Inflammatory macrophage (primary cell): Measurements from ENCODE around the gene SNX27.

Source experiments
- DNase-seq, 2 donors: peaks; one replicate each; pipeline ENCODE4 v3.0.0-alpha.2; 2020 to 2022

The SNX27 gene

GRCh38 chr1:151706464-151707415 is 94.9 kb downstream of the SNX27 start:
- DNase-seq = no peak

DNA sequence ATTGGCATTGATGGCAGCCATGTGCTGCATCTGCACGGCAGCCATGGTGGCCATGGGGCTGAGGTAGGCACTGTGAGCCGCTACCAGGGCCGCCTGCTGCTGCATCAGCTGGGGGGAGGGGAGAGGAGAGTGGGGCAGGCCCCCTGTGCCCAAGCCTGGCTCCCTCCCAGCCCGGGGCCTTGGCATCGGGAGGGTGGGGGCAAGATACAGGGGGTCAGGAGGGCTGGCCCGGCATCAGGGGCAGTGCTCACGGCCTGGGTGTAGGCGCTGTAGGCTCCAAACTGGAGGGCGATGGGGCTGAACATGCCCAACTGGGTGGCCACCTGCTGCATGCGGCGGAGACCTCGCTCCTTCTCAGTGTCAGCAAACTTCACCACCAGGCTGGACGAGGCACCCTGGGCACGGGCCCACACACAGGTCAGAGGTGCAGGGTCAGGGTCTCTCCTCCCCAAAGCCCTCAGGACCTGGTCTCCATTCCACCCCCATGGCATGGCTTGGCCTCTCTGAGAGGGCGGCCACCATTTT is 95.8 kb downstream of the SNX27 start:
- DNase-seq = no peak

- no peak for DNase-seq
Measured at GRCh38 chr1:151708891-151709290, 97.0 kb downstream of the SNX27 start.

- DNase-seq = peak; percentile 10 to 44
Measured at GRCh38 chr1:151710187-151710840, 98.5 kb downstream of the SNX27 start.

DNA sequence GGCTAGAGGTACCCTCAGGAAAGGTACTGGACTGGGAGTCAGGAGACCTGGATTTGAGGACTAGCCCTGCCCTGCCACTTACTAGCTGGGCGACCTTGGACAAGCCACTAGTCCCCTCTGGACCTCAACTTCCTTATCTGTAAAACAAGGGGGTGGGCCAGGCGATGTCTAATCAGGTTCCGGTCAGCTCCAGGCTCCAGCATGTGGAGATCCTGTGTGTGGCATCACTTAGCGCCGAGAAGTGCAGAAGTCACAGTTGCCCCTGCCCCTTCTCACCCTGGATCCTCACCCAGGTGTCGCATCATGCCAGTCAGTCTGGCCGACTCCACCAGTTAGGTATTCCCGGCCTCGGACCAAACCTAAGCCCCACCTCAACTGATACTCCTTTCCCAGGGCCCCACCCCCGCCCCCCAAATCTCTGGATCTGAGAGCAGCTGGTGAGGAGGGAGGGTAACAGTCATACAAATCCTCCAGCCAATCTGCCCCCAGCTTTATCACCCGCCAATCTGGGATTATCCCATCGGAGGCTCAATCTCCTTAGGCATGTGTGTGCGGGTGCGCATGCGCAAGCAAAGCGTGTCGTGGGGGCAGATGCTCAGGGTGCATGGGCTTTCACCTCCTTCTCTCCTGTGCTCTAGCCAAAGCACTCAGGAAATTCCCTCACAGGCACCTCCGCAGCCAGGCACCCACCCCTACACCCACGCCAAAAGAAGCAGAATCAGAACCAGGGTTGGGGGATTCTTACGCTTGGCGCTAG is 99.4 kb downstream of the SNX27 start:
- no peak for DNase-seq

DNA sequence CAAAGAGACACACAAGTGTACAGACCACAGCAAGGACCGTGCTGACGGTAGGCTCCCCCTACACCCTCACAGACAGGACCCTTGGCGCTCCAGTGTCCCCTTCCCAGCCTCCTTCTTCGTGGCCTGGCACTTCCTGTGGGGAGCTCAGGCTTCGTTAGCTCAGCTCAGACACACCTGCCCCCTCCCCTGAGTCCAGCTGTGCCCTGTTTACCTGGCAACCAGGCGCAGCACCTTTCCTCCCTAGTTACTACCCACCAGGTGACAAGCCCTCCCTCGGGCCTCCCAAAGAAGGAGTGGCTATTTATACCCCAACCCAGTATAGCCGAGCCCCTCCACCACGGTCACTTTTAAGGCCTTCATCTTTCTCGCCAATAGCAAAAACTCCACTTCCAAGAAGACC is 100.1 kb downstream of the SNX27 start:
- no peak for DNase-seq

- no peak for DNase-seq
Measured at GRCh38 chr1:151713044-151713443, 101.2 kb downstream of the SNX27 start.

GRCh38 chr1:151713874-151714273 is 102.0 kb downstream of the SNX27 start:
- DNase-seq = no peak

DNA sequence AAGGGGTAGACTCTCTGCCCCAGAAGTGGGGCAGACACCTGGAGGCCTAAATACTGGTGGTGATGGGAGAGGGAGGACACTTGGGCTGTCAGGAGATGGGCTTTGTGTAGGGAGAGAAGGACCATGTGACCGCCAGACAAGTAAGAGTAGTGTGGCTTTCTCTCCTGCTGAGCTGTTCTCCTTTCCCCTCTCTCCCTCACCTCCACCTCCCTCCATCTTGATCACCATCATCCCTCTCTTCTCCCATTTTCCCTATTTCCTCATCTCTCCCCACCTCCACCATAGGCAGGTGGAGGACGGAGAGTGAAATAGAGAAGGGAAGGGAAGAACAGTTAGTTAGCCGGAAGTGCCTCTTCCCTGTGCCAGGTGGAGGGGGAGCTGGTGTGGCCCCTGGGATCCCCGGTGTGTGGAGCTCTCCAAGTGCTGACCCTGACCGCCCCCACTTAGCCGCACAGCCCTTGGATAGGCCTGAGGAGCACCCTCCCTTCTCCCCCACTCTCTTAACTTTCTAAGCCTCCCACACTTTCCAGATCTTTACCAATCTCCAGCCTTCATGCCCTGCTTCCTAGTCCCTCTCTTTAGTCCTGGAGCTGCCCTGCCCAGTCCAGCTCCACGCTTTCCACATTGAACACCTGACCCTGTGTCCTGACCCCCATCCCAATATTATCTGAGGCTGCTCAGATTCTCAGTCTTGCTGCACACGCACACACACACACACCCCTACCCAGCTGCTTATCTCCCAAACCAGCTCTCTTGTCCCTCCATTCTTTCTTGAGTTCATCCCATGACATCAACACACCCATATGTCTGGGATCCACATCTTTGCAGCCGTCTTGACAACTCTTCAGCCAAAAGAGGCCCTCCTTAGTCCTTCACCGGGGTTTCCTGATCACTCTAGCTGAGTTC is 103.2 kb downstream of the SNX27 start:
- DNase-seq = no peak

DNA sequence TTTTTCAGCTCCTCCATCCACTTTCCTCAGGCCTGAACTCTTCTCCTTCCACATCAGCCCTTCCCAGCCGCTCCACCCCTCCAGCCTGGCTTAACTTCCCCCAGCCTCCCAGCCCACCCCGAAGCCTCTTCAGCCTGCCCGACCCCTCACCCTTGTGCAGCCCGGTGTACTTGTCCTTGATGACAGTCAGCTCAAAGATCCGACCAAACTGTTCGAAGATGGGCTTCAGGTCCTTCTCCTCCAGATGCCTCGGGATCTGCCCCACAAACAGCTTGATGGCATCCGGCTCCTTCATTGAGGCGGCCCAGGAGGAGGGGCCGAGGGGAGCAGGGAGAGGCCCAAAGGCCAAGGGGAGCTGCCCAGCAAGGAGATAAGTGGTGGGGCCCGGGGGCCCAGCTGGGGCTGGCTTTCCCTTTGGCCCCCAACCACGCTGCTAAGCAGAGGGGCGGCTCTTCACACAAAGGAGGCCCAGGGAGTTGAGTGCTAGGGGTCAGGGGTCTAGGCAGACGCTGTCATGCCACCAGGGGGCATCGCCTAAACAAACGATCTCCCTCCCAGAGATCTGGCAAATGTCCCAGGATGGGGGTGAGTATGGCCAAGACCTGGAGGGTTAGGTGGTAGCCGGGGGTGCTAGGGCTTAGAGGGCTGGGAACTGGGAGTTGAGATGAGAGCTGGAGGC is 104.0 kb downstream of the SNX27 start:
- no peak for DNase-seq

GRCh38 chr1:151716405-151716762 is 104.5 kb downstream of the SNX27 start:
- DNase-seq = no peak

GRCh38 chr1:151716771-151717631 is 105.2 kb downstream of the SNX27 start, which contains the start of gene CELF3:
Gene CELF3, minus strand, starts transcription at chr1:151716803. Its CDS starts 783 bp downstream, at chr1:151716020.
- DNase-seq = no peak

DNA sequence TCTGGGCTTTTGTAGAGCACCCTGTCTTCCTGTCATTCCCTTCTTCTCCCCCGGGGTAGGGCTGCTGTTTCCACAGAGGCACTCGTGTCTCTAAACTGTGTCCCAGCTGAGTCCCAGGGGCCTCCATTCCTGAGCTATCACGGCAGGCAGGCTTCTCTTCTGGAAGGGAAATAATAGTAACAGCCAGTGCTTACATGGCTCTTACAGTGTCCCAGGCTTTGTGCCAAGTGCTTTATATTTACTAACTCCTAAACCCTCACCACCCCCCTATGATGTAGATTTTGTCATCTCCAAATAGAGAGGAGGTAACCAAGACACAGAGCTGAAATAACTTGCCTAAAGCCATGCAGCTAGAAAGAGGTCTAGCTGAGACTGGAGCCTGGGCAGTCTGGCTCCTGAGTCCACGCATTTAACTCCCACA is 106.2 kb downstream of the SNX27 start:
- DNase-seq = no peak

DNA sequence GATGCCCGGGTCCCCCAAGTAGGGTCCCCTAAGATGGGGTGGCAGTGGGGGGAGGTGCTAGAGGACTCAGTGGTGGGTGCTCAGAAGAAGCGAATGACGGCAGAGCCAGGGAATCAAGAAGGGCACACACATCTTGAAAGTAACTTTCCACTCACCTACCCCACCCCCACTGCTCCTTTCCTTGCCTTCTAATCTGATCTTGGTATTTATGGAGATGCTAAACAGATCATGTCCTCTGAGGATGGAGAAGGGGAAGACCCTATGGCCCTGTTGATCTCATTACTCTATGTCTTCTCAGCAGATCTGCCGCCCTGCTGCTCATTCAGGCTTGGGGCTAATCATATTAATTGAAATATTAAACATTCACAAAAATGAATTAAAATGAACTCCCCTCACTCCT is 106.8 kb downstream of the SNX27 start:
- DNase-seq = no peak

DNA sequence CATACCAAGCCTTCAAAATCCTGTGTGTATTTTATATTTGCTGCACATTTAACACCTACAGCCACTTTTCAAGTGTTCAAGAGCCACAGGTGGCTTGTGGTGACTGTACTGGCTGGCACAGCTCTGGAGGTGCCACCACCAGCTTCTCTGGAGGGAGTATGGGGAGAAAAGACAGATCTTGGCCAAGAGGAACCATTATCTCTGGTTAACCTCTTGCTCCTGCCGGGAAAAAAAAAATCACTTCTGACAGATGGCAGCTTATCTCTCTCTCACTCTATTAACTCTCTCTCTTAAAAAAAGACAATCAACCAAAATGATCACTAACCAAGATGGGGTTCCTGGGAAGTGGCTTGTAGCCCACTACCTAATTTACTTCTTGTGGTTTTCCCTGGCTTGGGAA is 108.3 kb downstream of the SNX27 start:
- no peak for DNase-seq

DNA sequence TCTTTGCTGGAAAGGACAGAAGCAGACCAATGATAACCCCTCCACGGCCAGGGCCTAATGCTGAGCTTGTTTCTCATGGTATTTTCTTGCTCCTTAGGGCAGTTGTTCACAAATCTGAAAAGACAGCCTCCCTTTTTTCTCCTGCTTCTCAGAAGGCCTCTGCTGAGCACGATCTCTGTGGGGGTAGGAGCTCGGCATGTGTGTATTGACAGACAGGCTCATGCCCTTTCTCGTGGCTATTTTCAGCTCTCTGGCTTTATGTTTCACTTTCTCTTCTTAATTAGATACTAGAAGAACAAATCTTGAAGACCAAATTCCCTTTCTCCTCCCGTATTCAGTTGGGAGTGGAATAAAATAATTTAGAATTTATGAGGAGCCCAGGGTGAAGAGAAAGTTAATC is 108.7 kb downstream of the SNX27 start:
- peak in 1 of 2 donors; percentile 9 for DNase-seq

- DNase-seq = peak; percentile 4 to 21
Measured at GRCh38 chr1:151720974-151721787, 109.3 kb downstream of the SNX27 start, which contains the start of gene RIIAD1. Gene RIIAD1, plus strand, starts transcription at chr1:151721522. Its CDS starts 15 bp downstream, at chr1:151721537.

DNA sequence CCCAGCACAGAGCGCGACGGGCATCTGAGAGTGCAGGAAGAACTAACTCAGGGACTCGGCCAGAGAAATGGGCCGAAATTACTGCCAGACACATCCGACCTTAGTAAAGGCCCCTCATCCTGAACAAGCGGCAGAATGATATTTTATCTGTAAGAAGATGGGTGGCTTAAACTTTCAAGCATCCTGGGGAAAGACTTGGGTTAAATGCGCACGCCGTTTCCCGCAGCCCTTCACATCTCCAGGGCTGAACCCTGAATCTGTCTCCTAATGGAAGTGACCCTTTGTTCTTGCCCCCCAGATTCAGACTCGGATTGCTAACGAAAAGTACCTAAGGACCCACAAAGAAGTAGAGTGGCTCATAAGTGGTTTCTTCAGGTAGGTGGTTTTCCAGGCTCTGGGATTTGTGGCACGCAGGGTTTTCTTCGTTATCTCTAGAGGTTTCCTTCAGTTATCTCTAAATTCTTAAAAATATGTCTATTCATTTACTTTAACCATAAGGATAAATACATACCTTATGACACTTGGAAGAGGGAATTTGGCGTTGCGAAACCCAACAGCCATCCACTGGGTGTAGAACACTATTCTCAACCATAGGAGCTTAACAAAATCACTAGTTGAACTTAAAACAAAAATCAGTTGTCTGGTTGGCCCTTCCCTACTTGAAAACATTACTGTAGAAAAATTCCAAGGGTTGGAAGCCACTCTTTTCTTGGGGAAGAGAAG is 110.1 kb downstream of the SNX27 start:
- DNase-seq = no peak
